Breast epithelium (tissue), 3 donors: ENCODE results near the gene CYP24A1.

Source experiments
- POLR2A ChIP-seq: fragments of 450-650 bp; IDR thresholded peaks from one replicate; pipeline ENCODE4 v1.6.1; 2016; ENCODE audit warnings: antibody characterized with exemption, mild to moderate bottlenecking, moderate library complexity
- POLR2AphosphoS5 ChIP-seq, 3 donors: sonication (generic); formaldehyde crosslinking; IDR thresholded peaks; one replicate each; pipeline ENCODE4 v1.6.1; 2017; ENCODE audit warnings: antibody characterized with exemption in 3 of 3
- TF ChIP-seq, protein P1 (sequence below), 3 donors: fragments of 450-650 bp; IDR thresholded peaks; one replicate each; pipeline ENCODE4 v1.5.1; 2016 to 2017; ENCODE audit warnings: antibody characterized with exemption in 3 of 3, mild to moderate bottlenecking in 3 of 3, moderate library complexity in 3 of 3

DNA sequence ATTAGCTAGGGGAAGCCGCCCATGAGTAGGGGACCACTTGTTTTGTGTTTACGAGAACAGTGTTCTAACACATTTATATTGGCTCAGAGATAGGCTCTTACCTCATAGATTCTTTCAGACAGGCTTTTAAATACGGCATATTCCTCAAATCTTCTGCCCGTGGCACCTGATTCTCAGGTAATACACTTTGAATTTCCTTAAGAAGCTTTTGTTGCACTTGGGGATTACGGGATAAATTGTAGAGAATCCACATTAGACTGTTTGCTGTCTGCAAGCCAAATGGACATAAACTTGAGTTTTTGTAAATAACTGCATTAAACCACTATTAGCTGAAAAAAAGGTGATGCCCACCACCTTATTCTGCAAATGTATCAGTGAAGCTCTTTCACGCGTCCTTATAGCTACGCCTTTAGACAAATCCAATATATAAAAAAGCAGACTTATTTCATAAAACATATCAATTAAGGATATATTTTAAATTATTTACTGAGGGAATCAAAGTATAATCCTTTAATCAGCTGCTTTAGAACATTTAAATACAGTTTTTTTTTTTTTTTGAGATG is 14.8 kb downstream of the CYP24A1 start:
- TF ChIP-seq, protein P1, sequence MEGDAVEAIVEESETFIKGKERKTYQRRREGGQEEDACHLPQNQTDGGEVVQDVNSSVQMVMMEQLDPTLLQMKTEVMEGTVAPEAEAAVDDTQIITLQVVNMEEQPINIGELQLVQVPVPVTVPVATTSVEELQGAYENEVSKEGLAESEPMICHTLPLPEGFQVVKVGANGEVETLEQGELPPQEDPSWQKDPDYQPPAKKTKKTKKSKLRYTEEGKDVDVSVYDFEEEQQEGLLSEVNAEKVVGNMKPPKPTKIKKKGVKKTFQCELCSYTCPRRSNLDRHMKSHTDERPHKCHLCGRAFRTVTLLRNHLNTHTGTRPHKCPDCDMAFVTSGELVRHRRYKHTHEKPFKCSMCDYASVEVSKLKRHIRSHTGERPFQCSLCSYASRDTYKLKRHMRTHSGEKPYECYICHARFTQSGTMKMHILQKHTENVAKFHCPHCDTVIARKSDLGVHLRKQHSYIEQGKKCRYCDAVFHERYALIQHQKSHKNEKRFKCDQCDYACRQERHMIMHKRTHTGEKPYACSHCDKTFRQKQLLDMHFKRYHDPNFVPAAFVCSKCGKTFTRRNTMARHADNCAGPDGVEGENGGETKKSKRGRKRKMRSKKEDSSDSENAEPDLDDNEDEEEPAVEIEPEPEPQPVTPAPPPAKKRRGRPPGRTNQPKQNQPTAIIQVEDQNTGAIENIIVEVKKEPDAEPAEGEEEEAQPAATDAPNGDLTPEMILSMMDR (IDR thresholded peaks at IDR 0.05): no peak
- TF ChIP-seq POLR2AphosphoS5 (IDR thresholded peaks at IDR 0.05) (no peak), POLR2A (no peak)
